IMR-90 (cell line): ENCODE results near the gene NDUFA3.

Experiments
- POLR2A ChIP-seq: IDR thresholded peaks from 2 replicates; pipeline ENCODE4 v1.6.1; 2012; ENCODE audit warnings: mild to moderate bottlenecking, low read depth, low read length
- RAD21 ChIP-seq: IDR thresholded peaks from 2 replicates; pipeline ENCODE4 v1.6.1; 2012; ENCODE audit warnings: low read length, improper control_type of control experiment
- RCOR1 ChIP-seq: IDR thresholded peaks from 2 replicates; pipeline ENCODE4 v1.6.1; 2012; ENCODE audit warnings: mild to moderate bottlenecking, low read length, improper control_type of control experiment; ENCODE audit not compliant: insufficient replicate concordance
- RFX5 ChIP-seq: IDR thresholded peaks from 2 replicates; pipeline ENCODE4 v1.8.0; 2012; ENCODE audit warnings: low read depth, mild to moderate bottlenecking, low read length, moderate library complexity
- SMC3 ChIP-seq: fragments of 150-350 bp; IDR thresholded peaks from 2 replicates; pipeline ENCODE4 v1.6.1; 2016; ENCODE audit warnings: low read depth, mild to moderate bottlenecking, antibody characterized with exemption, low read length, moderate library complexity
- TF ChIP-seq, protein P1 (sequence below): fragments of 150-350 bp; IDR thresholded peaks from 2 replicates; pipeline ENCODE4 v1.6.1; 2016; ENCODE audit warnings: low read depth, mild to moderate bottlenecking, low read length, moderate library complexity, borderline replicate concordance
- TF ChIP-seq, protein P2 (sequence below): conservative IDR thresholded peaks from 2 replicates; pipeline ENCODE4 v1.5.1; 2012; ENCODE audit warnings: mild to moderate bottlenecking, low read depth, low read length, improper control_type of control experiment
- TF ChIP-seq, protein P3 (sequence below): fragments of 150-350 bp; IDR thresholded peaks from 2 replicates; pipeline ENCODE4 v1.6.1; 2017; ENCODE audit warnings: mild to moderate bottlenecking, antibody characterized with exemption, low read length, low read depth

DNA sequence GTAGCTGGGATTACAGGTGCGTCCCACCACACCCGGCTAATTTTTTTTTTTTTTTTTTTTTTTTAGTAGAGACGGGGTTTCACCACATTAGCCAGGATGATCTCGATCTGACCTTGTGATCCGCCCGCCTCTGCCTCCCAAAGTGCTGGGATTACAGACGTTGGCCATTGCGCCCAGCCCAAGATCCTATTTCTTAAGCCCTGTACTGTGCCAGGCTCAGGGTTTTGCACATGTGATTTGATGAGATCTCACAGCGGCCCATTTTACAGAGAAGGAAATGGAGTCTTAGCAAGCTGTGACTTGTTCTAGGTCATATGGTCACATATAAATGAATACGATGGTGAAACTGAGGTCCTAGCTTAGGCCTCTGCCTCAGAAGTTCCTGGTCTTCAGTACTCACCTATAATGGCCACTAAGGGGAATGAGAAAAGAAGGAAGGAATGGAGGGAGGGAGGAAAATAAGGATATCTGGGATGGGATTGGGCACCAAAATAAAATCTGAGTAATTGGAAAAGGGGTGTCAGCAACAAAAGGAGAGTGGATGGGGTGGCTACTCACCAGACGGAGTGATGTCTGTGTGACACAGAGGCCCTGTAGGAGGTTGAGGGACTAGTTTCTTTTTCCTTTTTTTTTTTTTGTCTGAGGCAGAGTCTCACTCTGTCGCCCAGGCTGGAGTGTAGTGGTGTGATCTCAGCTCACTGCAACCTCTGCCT is 3.3 kb upstream of the NDUFA3 start:
- TF ChIP-seq POLR2A (no peak), RFX5 (no peak), RCOR1 (no peak), SMC3 (no peak), RAD21 (no peak)
- TF ChIP-seq, protein P1, sequence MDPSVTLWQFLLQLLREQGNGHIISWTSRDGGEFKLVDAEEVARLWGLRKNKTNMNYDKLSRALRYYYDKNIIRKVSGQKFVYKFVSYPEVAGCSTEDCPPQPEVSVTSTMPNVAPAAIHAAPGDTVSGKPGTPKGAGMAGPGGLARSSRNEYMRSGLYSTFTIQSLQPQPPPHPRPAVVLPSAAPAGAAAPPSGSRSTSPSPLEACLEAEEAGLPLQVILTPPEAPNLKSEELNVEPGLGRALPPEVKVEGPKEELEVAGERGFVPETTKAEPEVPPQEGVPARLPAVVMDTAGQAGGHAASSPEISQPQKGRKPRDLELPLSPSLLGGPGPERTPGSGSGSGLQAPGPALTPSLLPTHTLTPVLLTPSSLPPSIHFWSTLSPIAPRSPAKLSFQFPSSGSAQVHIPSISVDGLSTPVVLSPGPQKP: no peak
- TF ChIP-seq, protein P2, sequence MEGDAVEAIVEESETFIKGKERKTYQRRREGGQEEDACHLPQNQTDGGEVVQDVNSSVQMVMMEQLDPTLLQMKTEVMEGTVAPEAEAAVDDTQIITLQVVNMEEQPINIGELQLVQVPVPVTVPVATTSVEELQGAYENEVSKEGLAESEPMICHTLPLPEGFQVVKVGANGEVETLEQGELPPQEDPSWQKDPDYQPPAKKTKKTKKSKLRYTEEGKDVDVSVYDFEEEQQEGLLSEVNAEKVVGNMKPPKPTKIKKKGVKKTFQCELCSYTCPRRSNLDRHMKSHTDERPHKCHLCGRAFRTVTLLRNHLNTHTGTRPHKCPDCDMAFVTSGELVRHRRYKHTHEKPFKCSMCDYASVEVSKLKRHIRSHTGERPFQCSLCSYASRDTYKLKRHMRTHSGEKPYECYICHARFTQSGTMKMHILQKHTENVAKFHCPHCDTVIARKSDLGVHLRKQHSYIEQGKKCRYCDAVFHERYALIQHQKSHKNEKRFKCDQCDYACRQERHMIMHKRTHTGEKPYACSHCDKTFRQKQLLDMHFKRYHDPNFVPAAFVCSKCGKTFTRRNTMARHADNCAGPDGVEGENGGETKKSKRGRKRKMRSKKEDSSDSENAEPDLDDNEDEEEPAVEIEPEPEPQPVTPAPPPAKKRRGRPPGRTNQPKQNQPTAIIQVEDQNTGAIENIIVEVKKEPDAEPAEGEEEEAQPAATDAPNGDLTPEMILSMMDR: no peak
- TF ChIP-seq, protein P3, sequence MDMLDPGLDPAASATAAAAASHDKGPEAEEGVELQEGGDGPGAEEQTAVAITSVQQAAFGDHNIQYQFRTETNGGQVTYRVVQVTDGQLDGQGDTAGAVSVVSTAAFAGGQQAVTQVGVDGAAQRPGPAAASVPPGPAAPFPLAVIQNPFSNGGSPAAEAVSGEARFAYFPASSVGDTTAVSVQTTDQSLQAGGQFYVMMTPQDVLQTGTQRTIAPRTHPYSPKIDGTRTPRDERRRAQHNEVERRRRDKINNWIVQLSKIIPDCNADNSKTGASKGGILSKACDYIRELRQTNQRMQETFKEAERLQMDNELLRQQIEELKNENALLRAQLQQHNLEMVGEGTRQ: no peak
